Adrenal gland (tissue), 12 donors: ENCODE results near the gene GJB5. TPM values are rescaled to one million over a fixed set of nuclear protein-coding genes. Genes with fewer than 3 reads are reported as not detected.

ENCODE experiments used
- DNase-seq, 7 donors: peaks; one replicate each; pipeline ENCODE4 v3.0.0-alpha.2; 2019 to 2020
- H3K27ac ChIP-seq, 5 donors: fragments of 200-600 bp; sonication (generic) in 4 of 5; 1 replicate in 3 of 5; 2 replicates in 2 of 5; pipeline versions ENCODE4 v1.5.1 to v1.8.0; 2016 to 2020; ENCODE audit warnings: mild to moderate bottlenecking in 1 of 5
- H3K27me3 ChIP-seq: fragments of 200-600 bp; 2 replicates; pipeline ENCODE4 v1.8.0; 2021
- H3K36me3 ChIP-seq, 2 donors: fragments of 200-600 bp; replicated peaks in 1 of 2; 1 replicate in 1 of 2; 2 replicates in 1 of 2; pipeline versions ENCODE4 v1.5.1 to v1.8.0; 2018 to 2022
- H3K4me1 ChIP-seq, 2 donors: fragments of 200-600 bp; replicated peaks in 1 of 2; 1 replicate in 1 of 2; 2 replicates in 1 of 2; pipeline versions ENCODE4 v1.5.1 to v1.8.0; 2018 to 2021
- H3K4me3 ChIP-seq, 4 donors: fragments of 200-600 bp; sonication (generic) in 3 of 4; one replicate each; pipeline ENCODE4 v1.5.1; 2016 to 2018
- H3K9me3 ChIP-seq, 3 donors: fragments of 200-600 bp; sonication (generic) in 1 of 3; replicated peaks in 1 of 3; 1 replicate in 2 of 3; 2 replicates in 1 of 3; pipeline versions ENCODE4 v1.5.1 to v1.8.0; 2016 to 2021
- CTCF ChIP-seq, 6 experiments: fragments of 450-650 bp in 4 of 6; fragments of 200-600 bp in 2 of 6; sonication (generic) in 1 of 6; IDR thresholded peaks; 1 replicate in 5 of 6; 2 replicates in 1 of 6; pipeline versions ENCODE4 v1.5.1 to v1.8.0; 2016 to 2021; ENCODE audit warnings: antibody characterized with exemption in 6 of 6, mild to moderate bottlenecking in 2 of 6, moderate library complexity in 1 of 6
- POLR2A ChIP-seq, 2 donors: fragments of 450-650 bp; IDR thresholded peaks; one replicate each; pipeline ENCODE4 v1.6.1; 2017; ENCODE audit warnings: antibody characterized with exemption in 2 of 2, mild to moderate bottlenecking in 2 of 2, moderate library complexity in 1 of 2
- WGBS, 4 donors: extraction: QIAGEN DNeasy Blood & Tissue Kit in 2 of 4; methylation state at CpG; one replicate each; pipeline versions ENCODE4 v1.1.5 to v1.1.7; 2013 to 2017; 5-methylcytosine and 5-hydroxymethylcytosine counted together
- intact Hi-C, 2 donors: fragments of 100-400 bp; cut with DNase I; formaldehyde crosslinking; loops; one replicate each; pipeline versions ENCODE4 v1.14.1 to v1.15.0; 2022 to 2023
- polyA plus RNA-seq, 3 donors: library from polyadenylated mRNA; stranded (reverse); fragments of 200-250 nt in 2 of 3; fragments of 350-450 nt in 1 of 3; fragmentation: Illumina TruSeq in 1 of 3; extraction: RNeasy Lipid Tissue Mini Kit (QIAGEN cat#74804) in 1 of 3; gene quantifications; one replicate each; pipeline ENCODE4 v1.2.3, GENCODE V29; 2013 to 2014
- total RNA-seq, 9 donors: library from RNA; depleted of rRNA in 4 of 9; stranded (reverse); fragments of >200 nt in 4 of 9; fragments of 120-200 nt in 1 of 9; fragmentation: NEBNext Ultra II Directional in 1 of 9; extraction: Animal tissue kit (Norgen Biotek cat#: 25700) in 1 of 9; gene quantifications; one replicate each; pipeline versions ENCODE4 v1.1.0 to v1.2.4, GENCODE V29; 2013 to 2023
- donor health status: healthy with polysubstance abuse.
- donor health status: Bipolar disorder and iron deficiency.
- donor health status: DM: yes; HTN: yes; CAD: no.
- donor health status: DM: no; HTN: no; CAD: no.
- donor health status: DM: no; HTN: no; CAD: no.
- donor health status: DM: yes; HTN: yes; CAD: no.

Gene GJB5
- total and polyA plus RNA-seq, 12 donors: not detected

GRCh38 chr1:34715139-34715538, 39.7 kb upstream of the GJB5 start:
- Histone ChIP-seq H3K9me3 (no peaks in the 10 kb centered on the region), H3K36me3 (no peaks in the 10 kb centered on the region), H3K27ac (no peak overlapping the region), H3K27me3 (no peaks in the 10 kb centered on the region), H3K4me1 (peaks cover 0 to 5% of the 10 kb centered on the region in 2 donors), H3K4me3 (no peak overlapping the region)
- 50 to 65% (median 64%) methylated on average over 3 of the region's 3 CpGs for WGBS, 4 donors
- no peak for DNase-seq
- intact Hi-C loops: no loop called here
- TF ChIP-seq CTCF (IDR thresholded peaks at IDR 0.05): no peak
- no peak for TF ChIP-seq POLR2A (IDR thresholded peaks at IDR 0.05)

GRCh38 chr1:34721241-34721640, 33.6 kb upstream of the GJB5 start:
- no peak for DNase-seq

GRCh38 chr1:34721646-34722355, 33.0 kb upstream of the GJB5 start:
- DNase-seq: no peak
- Histone ChIP-seq H3K4me3 (no peak overlapping the region), H3K4me1 (no peaks in the 10 kb centered on the region), H3K36me3 (no peaks in the 10 kb centered on the region), H3K27me3 (no peaks in the 10 kb centered on the region), H3K9me3 (no peaks in the 10 kb centered on the region), H3K27ac (no peak overlapping the region)
- 70 to 83% (median 80%) methylated on average over 6 of the region's 6 CpGs for WGBS, 4 donors
- intact Hi-C loops: no loop called here
- TF ChIP-seq CTCF (IDR thresholded peaks at IDR 0.05) (no peak), POLR2A (IDR thresholded peaks at IDR 0.05) (no peak)

More at GRCh38 chr1:34721241-34721640, 33.6 kb upstream of the GJB5 start:
- Histone ChIP-seq H3K9me3 (no peaks in the 10 kb centered on the region), H3K36me3 (no peaks in the 10 kb centered on the region), H3K4me3 (no peak overlapping the region), H3K27ac (no peak overlapping the region), H3K4me1 (no peaks in the 10 kb centered on the region), H3K27me3 (no peaks in the 10 kb centered on the region)
- intact Hi-C loops: no loop called here
- WGBS, 4 donors: 57 to 64% (median 61%) methylated on average over 4 of the region's 4 CpGs
- TF ChIP-seq POLR2A (IDR thresholded peaks at IDR 0.05) (no peak), CTCF (IDR thresholded peaks at IDR 0.05) (no peak)

- intact Hi-C loops: no loop called here
- Histone ChIP-seq H3K9me3 (no peaks in the 10 kb centered on the region), H3K4me1 (no peaks in the 10 kb centered on the region), H3K27ac (no peak overlapping the region), H3K27me3 (no peaks in the 10 kb centered on the region), H3K4me3 (no peak overlapping the region), H3K36me3 (no peaks in the 10 kb centered on the region)
- DNase-seq: no peak
- WGBS, 4 donors: 54 to 72% (median 67%) methylated on average over 6 of the region's 6 CpGs
- no peak for TF ChIP-seq POLR2A (IDR thresholded peaks at IDR 0.05)
- no peak for TF ChIP-seq CTCF (IDR thresholded peaks at IDR 0.05)
Observed at GRCh38 chr1:34726861-34727260, 28.0 kb upstream of the GJB5 start.
